Activated CD8-positive, alpha-beta memory T cell treated with anti-CD3 and anti-CD28 coated beads, Interleukin-2, amount 10 ng/mL, durations not matched to agents 7 days and 5 days (primary cell): ENCODE results near the gene TREM2. TPM values are rescaled to one million over a fixed set of nuclear protein-coding genes. Genes with fewer than 3 reads are reported as not detected.
"Not testable (repeated sequence)": the region's sequence is repeated elsewhere in the genome, so short reads cannot be mapped to it uniquely, and the experiment has no call there.

ENCODE experiments used
- ATAC-seq: fragments of 150-1000 bp; cut with Tn5 transposase; one replicate; pipeline ENCODE4 v1.10.0; 2021; ENCODE audit warnings: moderate library complexity
- CTCF ChIA-PET: fragments of 350-600 bp; sonication (Branson Sonifier 250); formaldehyde crosslinking; loops from one replicate; lab custom pipeline; 2021; ENCODE audit warnings: antibody characterized with exemption; lab: Charles Lee
- DNase-seq: peaks from one replicate; pipeline ENCODE4 v3.0.0-alpha.2; 2020
- H3K27ac Mint-ChIP-seq: one replicate; pipeline ENCODE4 v1.8.0; 2021; ENCODE audit warnings: mild to moderate bottlenecking, mixed read lengths
- H3K27me3 Mint-ChIP-seq: one replicate; pipeline ENCODE4 v1.8.0; 2021; ENCODE audit warnings: mixed read lengths
- H3K36me3 Mint-ChIP-seq: one replicate; pipeline ENCODE4 v1.8.0; 2021; ENCODE audit warnings: mild to moderate bottlenecking, mixed read lengths
- H3K4me1 Mint-ChIP-seq: one replicate; pipeline ENCODE4 v1.8.0; 2021; ENCODE audit warnings: mixed read lengths
- H3K4me3 Mint-ChIP-seq: one replicate; pipeline ENCODE4 v1.8.0; 2021; ENCODE audit warnings: mild to moderate bottlenecking, moderate library complexity, mixed read lengths
- H3K9me3 Mint-ChIP-seq: one replicate; pipeline ENCODE4 v1.8.0; 2022; ENCODE audit warnings: low read depth, mixed read lengths
- total RNA-seq, 2 experiments: library from RNA; stranded (reverse); gene quantifications; one replicate each; pipeline ENCODE4 v1.2.3, GENCODE V29; 2021

The TREM2 gene
- total RNA-seq, 2 experiments from 2014 or later: not detected

GRCh38 chr6:41122373-41122772, 40.5 kb downstream of the TREM2 start:
- no peaks in the 10 kb centered on the region for H3K4me1 Mint-ChIP-seq
- peaks cover 6% of the 10 kb centered on the region for H3K36me3 Mint-ChIP-seq
- DNase-seq (no peak), ATAC-seq (no peak)
- H3K27me3 Mint-ChIP-seq: no peaks in the 10 kb centered on the region
- H3K9me3 Mint-ChIP-seq: no peaks in the 10 kb centered on the region
- no peak overlapping the region for H3K4me3 Mint-ChIP-seq
- CTCF ChIA-PET: no interaction called here
- no peak overlapping the region for H3K27ac Mint-ChIP-seq

DNA sequence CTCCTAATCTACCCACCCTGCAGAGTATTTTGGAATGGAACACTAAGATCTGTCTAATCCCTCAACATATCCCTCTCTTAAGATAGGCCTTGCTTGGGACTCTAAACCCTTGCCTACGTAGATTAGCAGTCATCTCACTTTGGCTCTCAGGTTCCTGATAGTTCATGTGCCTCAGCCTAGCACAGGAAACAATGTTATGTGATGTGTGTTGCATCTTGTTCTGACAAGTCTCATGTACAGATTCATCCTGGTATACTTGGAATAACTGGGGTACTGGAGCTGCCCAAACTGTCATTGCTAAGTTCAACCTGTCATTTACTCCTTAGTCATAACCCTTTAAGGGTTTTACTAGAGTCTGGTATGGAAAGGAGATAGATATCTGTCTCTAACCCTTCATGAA, 42.9 kb downstream of the TREM2 start:
- H3K27ac Mint-ChIP-seq: no peak overlapping the region
- no peaks in the 10 kb centered on the region for H3K9me3 Mint-ChIP-seq
- CTCF ChIA-PET: interaction anchor here (1.3 kb wide), 1 partner anchor 195 kb away, joined by 3 read pairs; no protein-coding TSS in a partner anchor
- no peaks in the 10 kb centered on the region for H3K27me3 Mint-ChIP-seq
- no peaks in the 10 kb centered on the region for H3K4me1 Mint-ChIP-seq
- DNase-seq (no peak), ATAC-seq (no peak)
- peaks cover 6% of the 10 kb centered on the region for H3K36me3 Mint-ChIP-seq
- H3K4me3 Mint-ChIP-seq: no peak overlapping the region

GRCh38 chr6:41119508-41119907, 43.4 kb downstream of the TREM2 start:
- Mint-ChIP-seq H3K27me3 (no peaks in the 10 kb centered on the region), H3K27ac (no peak overlapping the region), H3K36me3 (peaks cover 6% of the 10 kb centered on the region), H3K9me3 (no peaks in the 10 kb centered on the region), H3K4me1 (no peaks in the 10 kb centered on the region), H3K4me3 (no peak overlapping the region)
- ATAC-seq: no peak
- DNase-seq: no peak
- CTCF ChIA-PET: interaction anchor here (1.3 kb wide), 1 partner anchor 196 kb away, joined by 3 read pairs; no protein-coding TSS in a partner anchor

DNA sequence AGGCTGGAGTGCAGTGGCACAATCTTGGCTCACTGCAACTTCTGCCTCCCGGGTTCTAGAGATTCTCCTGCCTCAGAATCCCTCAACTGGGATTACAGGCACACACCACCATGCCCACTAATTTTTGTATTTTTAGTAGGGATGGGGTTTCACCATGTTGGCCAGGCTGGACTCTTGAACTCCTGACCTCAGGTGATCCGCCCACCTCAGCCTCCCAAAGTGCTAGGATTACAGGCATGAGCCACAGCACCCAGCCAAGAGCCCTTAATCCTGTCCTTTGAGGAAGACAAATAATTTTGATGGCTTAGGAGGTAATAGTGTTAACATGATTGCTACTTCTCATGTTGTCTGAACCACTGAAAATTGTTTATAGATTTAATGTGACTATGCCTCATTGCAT, 47.9 kb downstream of the TREM2 start:
- H3K36me3 Mint-ChIP-seq, H3K27ac Mint-ChIP-seq, CTCF ChIA-PET, H3K9me3 Mint-ChIP-seq, H3K4me3 Mint-ChIP-seq, ATAC-seq, H3K4me1 Mint-ChIP-seq, DNase-seq, H3K27me3 Mint-ChIP-seq: not testable (repeated sequence)

DNA sequence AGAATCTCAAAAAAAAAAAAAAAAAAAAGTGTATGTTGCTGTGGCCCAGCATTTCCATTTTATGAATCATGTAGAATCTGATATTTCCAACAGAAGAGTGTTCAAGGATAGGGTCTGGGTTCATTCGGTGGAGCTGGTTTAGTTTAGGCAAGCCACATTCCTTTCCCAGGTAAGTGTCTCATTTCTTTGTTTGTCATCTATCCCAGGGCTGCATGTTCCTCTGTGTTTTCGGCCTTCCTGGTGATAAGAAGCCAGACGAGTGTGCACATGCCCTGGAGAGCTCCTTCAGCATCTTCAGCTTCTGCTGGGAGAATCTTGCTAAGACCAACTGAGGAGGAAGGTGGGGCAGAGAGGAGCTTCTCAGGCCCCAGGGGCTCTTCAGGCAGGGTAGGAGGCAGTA, 51.9 kb downstream of the TREM2 start:
- no peaks in the 10 kb centered on the region for H3K27me3 Mint-ChIP-seq
- H3K4me3 Mint-ChIP-seq: no peak overlapping the region
- H3K9me3 Mint-ChIP-seq: no peaks in the 10 kb centered on the region
- H3K4me1 Mint-ChIP-seq: no peaks in the 10 kb centered on the region
- no peak overlapping the region for H3K27ac Mint-ChIP-seq
- ATAC-seq: no peak
- CTCF ChIA-PET: interaction anchor here (2.9 kb wide), 1 partner anchor 19 kb away, joined by 6 read pairs; no protein-coding TSS in a partner anchor
- DNase-seq: no peak
- no peaks in the 10 kb centered on the region for H3K36me3 Mint-ChIP-seq

Other genes with a start within 250 kb of the TREM2 start
- 1 to 10 TPM; 1.3 to 2.5 TPM for gene UNC5CL, start 123.9 kb downstream of the TREM2 start, total RNA-seq
- not detected for gene TSPO2, start 120.6 kb downstream of the TREM2 start, total RNA-seq
- not detected for gene APOBEC2, start 109.9 kb downstream of the TREM2 start, total RNA-seq
- gene OARD1, start 90.8 kb downstream of the TREM2 start, total RNA-seq: 10 to 100 TPM; 31.7 to 32.4 TPM
- 10 to 100 TPM; 25.0 to 31.5 TPM for gene NFYA, start 90.1 kb downstream of the TREM2 start, total RNA-seq
- not detected for gene TREML1, start 8.8 kb downstream of the TREM2 start, total RNA-seq
- gene TREML2, start 38.0 kb upstream of the TREM2 start, total RNA-seq: 1 to 10 TPM; 1.9 to 2.7 TPM
- gene TREML4, start 65.2 kb upstream of the TREM2 start, total RNA-seq: not detected
- gene TREM1, start 123.6 kb upstream of the TREM2 start, total RNA-seq: not detected
- gene NCR2, start 172.5 kb upstream of the TREM2 start, total RNA-seq: 1 to 10 TPM in 1 of 2 experiments, under 1 TPM in 1; 0.64 to 1.4 TPM